Endothelial cell of umbilical vein (primary cell): ENCODE measurements around the gene MCHR1.

Experiments used
- JUN ChIP-seq: IDR thresholded peaks from 2 replicates; pipeline ENCODE4 v1.6.1; 2011; ENCODE audit warnings: borderline replicate concordance, low read depth; ENCODE audit not compliant: insufficient read length, insufficient read depth
- TF ChIP-seq, protein P1 (sequence below), 2 donors: IDR thresholded peaks; 1 replicate in 1 of 2; 2 replicates in 1 of 2; pipeline ENCODE4 v1.5.1; 2011; ENCODE audit warnings: low read length in 2 of 2, mild to moderate bottlenecking in 2 of 2, moderate library complexity in 2 of 2, control low read depth in 1 of 2, inconsistent platforms in 1 of 2, low read depth in 1 of 2; ENCODE audit not compliant: insufficient read depth in 1 of 2; ENCODE audit errors: extremely low read depth in 1 of 2

DNA sequence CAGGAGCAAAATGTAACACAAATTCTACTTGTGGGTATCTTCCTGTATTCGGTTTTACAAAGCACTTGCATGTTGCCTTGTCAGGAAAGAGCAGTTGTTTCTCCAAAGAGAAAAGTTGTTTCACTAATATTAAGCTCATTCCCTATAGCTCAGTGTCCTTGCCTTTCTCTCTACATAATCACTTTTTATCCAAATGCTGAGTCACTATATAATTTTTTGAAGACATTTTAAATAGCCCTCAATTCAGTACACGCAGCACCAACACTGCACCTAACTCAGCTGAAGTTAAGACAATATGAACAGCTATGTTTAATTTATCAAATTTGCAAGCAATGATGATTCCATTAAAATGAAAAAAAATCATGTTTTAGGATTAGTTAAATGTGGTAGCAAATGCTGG is 28.2 kb upstream of the MCHR1 start:
- TF ChIP-seq, protein P1, sequence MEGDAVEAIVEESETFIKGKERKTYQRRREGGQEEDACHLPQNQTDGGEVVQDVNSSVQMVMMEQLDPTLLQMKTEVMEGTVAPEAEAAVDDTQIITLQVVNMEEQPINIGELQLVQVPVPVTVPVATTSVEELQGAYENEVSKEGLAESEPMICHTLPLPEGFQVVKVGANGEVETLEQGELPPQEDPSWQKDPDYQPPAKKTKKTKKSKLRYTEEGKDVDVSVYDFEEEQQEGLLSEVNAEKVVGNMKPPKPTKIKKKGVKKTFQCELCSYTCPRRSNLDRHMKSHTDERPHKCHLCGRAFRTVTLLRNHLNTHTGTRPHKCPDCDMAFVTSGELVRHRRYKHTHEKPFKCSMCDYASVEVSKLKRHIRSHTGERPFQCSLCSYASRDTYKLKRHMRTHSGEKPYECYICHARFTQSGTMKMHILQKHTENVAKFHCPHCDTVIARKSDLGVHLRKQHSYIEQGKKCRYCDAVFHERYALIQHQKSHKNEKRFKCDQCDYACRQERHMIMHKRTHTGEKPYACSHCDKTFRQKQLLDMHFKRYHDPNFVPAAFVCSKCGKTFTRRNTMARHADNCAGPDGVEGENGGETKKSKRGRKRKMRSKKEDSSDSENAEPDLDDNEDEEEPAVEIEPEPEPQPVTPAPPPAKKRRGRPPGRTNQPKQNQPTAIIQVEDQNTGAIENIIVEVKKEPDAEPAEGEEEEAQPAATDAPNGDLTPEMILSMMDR (IDR thresholded peaks at IDR 0.05; ENCODE audit: extremely low read depth in 1 of 2, insufficient read depth in 1 of 2, low read depth in 1 of 2, low read length in 2 of 2): no peak
- TF ChIP-seq JUN: no peak
